SU-DHL-6 (cell line): ENCODE results near the gene BIRC5.

Experiments
- EZH2phosphoT487 ChIP-seq: fragments of 200-600 bp; sonication (generic), shearing (Covaris generic); conservative IDR thresholded peaks from 2 replicates; pipeline ENCODE4 v1.6.1; 2018; ENCODE audit warnings: mild to moderate bottlenecking, antibody characterized with exemption, low read length, moderate library complexity, mixed read lengths
- TF ChIP-seq, protein P1 (sequence below): fragments of 200-600 bp; sonication (generic); IDR thresholded peaks from one replicate; pipeline ENCODE4 v1.5.1; 2017; ENCODE audit warnings: antibody characterized with exemption, mild to moderate bottlenecking, low read length, moderate library complexity; ENCODE audit not compliant: insufficient read depth, poor library complexity, severe bottlenecking

DNA sequence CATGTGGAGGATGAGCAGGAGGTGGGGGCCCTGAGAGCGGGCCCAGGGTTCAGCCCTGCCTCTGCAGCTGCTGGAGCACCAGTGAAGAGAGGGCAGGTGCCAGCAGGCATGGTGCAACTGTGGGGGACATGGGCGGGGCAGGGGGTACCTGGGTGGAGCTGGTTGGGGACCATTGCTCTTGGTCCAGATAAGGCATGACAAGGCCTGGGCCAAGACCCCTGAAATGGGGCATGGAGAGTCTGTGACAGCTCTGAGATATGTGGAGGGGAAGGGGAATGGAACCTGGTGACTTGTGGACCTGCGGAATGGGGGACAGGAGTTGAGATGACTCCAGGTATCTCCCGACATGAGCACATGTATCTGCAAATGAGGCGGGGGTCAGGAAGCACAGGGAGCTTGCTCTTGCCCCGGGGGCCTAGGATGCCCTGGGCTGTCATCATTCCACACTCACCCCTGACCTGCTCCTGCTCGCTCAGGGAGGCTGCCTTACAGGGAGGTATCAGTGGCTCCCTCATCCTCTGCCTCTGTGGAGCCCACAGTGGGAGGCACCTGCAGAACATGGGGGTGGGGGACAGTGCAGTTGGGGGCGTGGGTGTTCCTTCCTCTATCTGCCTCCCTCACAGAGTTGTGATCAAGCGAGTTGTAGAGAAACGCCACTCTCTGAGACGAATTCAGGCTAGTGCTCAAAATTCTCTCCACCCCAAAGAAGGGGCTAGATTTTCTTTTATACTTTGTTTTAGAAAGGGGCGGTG lies 57.5 kb downstream of the BIRC5 start:
- TF ChIP-seq, protein P1, sequence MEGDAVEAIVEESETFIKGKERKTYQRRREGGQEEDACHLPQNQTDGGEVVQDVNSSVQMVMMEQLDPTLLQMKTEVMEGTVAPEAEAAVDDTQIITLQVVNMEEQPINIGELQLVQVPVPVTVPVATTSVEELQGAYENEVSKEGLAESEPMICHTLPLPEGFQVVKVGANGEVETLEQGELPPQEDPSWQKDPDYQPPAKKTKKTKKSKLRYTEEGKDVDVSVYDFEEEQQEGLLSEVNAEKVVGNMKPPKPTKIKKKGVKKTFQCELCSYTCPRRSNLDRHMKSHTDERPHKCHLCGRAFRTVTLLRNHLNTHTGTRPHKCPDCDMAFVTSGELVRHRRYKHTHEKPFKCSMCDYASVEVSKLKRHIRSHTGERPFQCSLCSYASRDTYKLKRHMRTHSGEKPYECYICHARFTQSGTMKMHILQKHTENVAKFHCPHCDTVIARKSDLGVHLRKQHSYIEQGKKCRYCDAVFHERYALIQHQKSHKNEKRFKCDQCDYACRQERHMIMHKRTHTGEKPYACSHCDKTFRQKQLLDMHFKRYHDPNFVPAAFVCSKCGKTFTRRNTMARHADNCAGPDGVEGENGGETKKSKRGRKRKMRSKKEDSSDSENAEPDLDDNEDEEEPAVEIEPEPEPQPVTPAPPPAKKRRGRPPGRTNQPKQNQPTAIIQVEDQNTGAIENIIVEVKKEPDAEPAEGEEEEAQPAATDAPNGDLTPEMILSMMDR: no peak
- no peak for TF ChIP-seq EZH2phosphoT487
